Testis (tissue), 3 donors: Measurements from ENCODE around the gene DOCK9. TPM values are rescaled to one million over a fixed set of nuclear protein-coding genes. Genes with fewer than 3 reads are reported as not detected.

Experiments used
- DNase-seq: peaks from one replicate; pipeline ENCODE4 v3.0.0-alpha.2; 2019
- H3K27ac ChIP-seq, 2 donors: fragments of 200-600 bp; sonication (generic); one replicate each; pipeline ENCODE4 v1.5.1; 2019
- H3K27me3 ChIP-seq: fragments of 200-600 bp; sonication (generic); one replicate; pipeline ENCODE4 v1.5.1; 2019
- H3K36me3 ChIP-seq: fragments of 200-600 bp; sonication (generic); one replicate; pipeline ENCODE4 v1.5.1; 2017; ENCODE audit warnings: low read depth; ENCODE audit errors: missing control alignments
- H3K4me1 ChIP-seq: fragments of 200-600 bp; sonication (generic); one replicate; pipeline ENCODE4 v1.5.1; 2019
- H3K4me3 ChIP-seq, 2 donors: fragments of 200-600 bp; sonication (generic); one replicate each; pipeline ENCODE4 v1.5.1; 2017 to 2019
- H3K9me3 ChIP-seq: fragments of 200-600 bp; sonication (generic); one replicate; pipeline ENCODE4 v1.5.1; 2017
- CTCF ChIP-seq, 3 experiments: fragments of 450-650 bp in 2 of 3; fragments of 200-600 bp in 1 of 3; sonication (generic) in 1 of 3; IDR thresholded peaks; one replicate each; pipeline ENCODE4 v1.5.1; 2016 to 2019; ENCODE audit warnings: antibody characterized with exemption in 3 of 3, mild to moderate bottlenecking in 2 of 3, moderate library complexity in 1 of 3
- POLR2A ChIP-seq: fragments of 450-650 bp; IDR thresholded peaks from one replicate; pipeline ENCODE4 v1.6.1; 2017; ENCODE audit warnings: antibody characterized with exemption, mild to moderate bottlenecking, moderate library complexity
- WGBS, 2 donors: methylation state at CpG; one replicate each; pipeline ENCODE4 v1.1.5; 2018; 5-methylcytosine and 5-hydroxymethylcytosine counted together
- intact Hi-C: fragments of 100-400 bp; cut with DNase I; formaldehyde crosslinking; loops from one replicate; pipeline ENCODE4 v1.15.1; 2023; ENCODE audit warnings: low total_unique reads
- polyA plus RNA-seq: library from polyadenylated mRNA; stranded (reverse); fragments of 350-450 nt; fragmentation: Illumina TruSeq; extraction: RNeasy Lipid Tissue Mini Kit (QIAGEN cat#74804); gene quantifications from one replicate; pipeline ENCODE4 v1.2.3, GENCODE V29; 2014; ENCODE audit warnings: low read depth, low replicate concordance; ENCODE audit not compliant: insufficient read depth
- total RNA-seq, 2 donors: library from RNA; depleted of rRNA; stranded (reverse); fragments of >200 nt; gene quantifications; one replicate each; pipeline ENCODE4 v1.2.3, GENCODE V29; 2016

DOCK9 gene
- total and polyA plus RNA-seq, 3 donors from 2014 or later = 48.0 to 74.9 (median 63.4) TPM

- Histone ChIP-seq H3K36me3 (no peaks in the 10 kb centered on the region), H3K27me3 (no peaks in the 10 kb centered on the region), H3K4me1 (no peaks in the 10 kb centered on the region), H3K27ac (no peak overlapping the region), H3K4me3 (no peak overlapping the region), H3K9me3 (no peaks in the 10 kb centered on the region)
- intact Hi-C loops = no loop called here
- DNase-seq = no peak
- TF ChIP-seq POLR2A (no peak), CTCF (IDR thresholded peaks at IDR 0.05) (no peak)
- 92% methylated on average over 6 of the region's 6 CpGs for WGBS, 2 donors
Measured at GRCh38 chr13:98994896-98995295, 17.0 kb upstream of the DOCK9 start.

- Histone ChIP-seq H3K4me3 (no peak overlapping the region), H3K27ac (no peak overlapping the region), H3K9me3 (no peaks in the 10 kb centered on the region), H3K4me1 (no peaks in the 10 kb centered on the region), H3K27me3 (no peaks in the 10 kb centered on the region), H3K36me3 (no peaks in the 10 kb centered on the region)
- 91 to 94% methylated on average over 2 of the region's 2 CpGs for WGBS, 2 donors
- no peak for DNase-seq
- intact Hi-C loops = no loop called here
- TF ChIP-seq POLR2A = no peak
- TF ChIP-seq CTCF (IDR thresholded peaks at IDR 0.05) = no peak
Measured at GRCh38 chr13:98994080-98994479, 16.2 kb upstream of the DOCK9 start.

- Histone ChIP-seq H3K36me3 (no peaks in the 10 kb centered on the region), H3K9me3 (no peaks in the 10 kb centered on the region), H3K4me3 (no peak overlapping the region), H3K27ac (no peak overlapping the region), H3K27me3 (no peaks in the 10 kb centered on the region), H3K4me1 (peaks cover 8% of the 10 kb centered on the region)
- WGBS, 2 donors = 75 to 81% methylated on average over 7 of the region's 7 CpGs
- TF ChIP-seq POLR2A (no peak), CTCF (IDR thresholded peaks at IDR 0.05) (no peak)
- intact Hi-C loops = no loop called here
- no peak for DNase-seq
Measured at GRCh38 chr13:98992355-98992754, 14.5 kb upstream of the DOCK9 start.

GRCh38 chr13:98990701-98991100, 12.8 kb upstream of the DOCK9 start:
- Histone ChIP-seq H3K27me3 (no peaks in the 10 kb centered on the region), H3K36me3 (no peaks in the 10 kb centered on the region), H3K4me3 (no peak overlapping the region), H3K27ac (no peak overlapping the region), H3K4me1 (peaks cover 8% of the 10 kb centered on the region), H3K9me3 (no peaks in the 10 kb centered on the region)
- DNase-seq = no peak
- TF ChIP-seq CTCF (IDR thresholded peaks at IDR 0.05) (no peak), POLR2A (no peak)
- 96 to 99% methylated on average over 3 of the region's 3 CpGs for WGBS, 2 donors
- intact Hi-C loops = no loop called here

- no peak for DNase-seq
- intact Hi-C loops = no loop called here
- no peaks in the 10 kb centered on the region for H3K9me3 ChIP-seq
- 86 to 90% methylated on average over 4 of the region's 4 CpGs for WGBS, 2 donors
- H3K4me1 ChIP-seq = peaks cover 8% of the 10 kb centered on the region
- H3K27me3 ChIP-seq = no peaks in the 10 kb centered on the region
- no peaks in the 10 kb centered on the region for H3K36me3 ChIP-seq
- TF ChIP-seq POLR2A (no peak), CTCF (IDR thresholded peaks at IDR 0.05) (no peak)
- H3K4me3 ChIP-seq = no peak overlapping the region
- no peak overlapping the region for H3K27ac ChIP-seq
Measured at GRCh38 chr13:98989469-98990235, 11.8 kb upstream of the DOCK9 start.
